HG03439 (cell line): Measurements from ENCODE around the gene CSNK1G2.

ENCODE experiments used
- ATAC-seq: cut with Tn5 transposase; IDR thresholded peaks from one replicate; pipeline ENCODE4 v1.9.1; 2021; ENCODE audit warnings: mild to moderate bottlenecking, moderate library complexity; ENCODE audit not compliant: unreplicated experiment

The CSNK1G2 gene

DNA sequence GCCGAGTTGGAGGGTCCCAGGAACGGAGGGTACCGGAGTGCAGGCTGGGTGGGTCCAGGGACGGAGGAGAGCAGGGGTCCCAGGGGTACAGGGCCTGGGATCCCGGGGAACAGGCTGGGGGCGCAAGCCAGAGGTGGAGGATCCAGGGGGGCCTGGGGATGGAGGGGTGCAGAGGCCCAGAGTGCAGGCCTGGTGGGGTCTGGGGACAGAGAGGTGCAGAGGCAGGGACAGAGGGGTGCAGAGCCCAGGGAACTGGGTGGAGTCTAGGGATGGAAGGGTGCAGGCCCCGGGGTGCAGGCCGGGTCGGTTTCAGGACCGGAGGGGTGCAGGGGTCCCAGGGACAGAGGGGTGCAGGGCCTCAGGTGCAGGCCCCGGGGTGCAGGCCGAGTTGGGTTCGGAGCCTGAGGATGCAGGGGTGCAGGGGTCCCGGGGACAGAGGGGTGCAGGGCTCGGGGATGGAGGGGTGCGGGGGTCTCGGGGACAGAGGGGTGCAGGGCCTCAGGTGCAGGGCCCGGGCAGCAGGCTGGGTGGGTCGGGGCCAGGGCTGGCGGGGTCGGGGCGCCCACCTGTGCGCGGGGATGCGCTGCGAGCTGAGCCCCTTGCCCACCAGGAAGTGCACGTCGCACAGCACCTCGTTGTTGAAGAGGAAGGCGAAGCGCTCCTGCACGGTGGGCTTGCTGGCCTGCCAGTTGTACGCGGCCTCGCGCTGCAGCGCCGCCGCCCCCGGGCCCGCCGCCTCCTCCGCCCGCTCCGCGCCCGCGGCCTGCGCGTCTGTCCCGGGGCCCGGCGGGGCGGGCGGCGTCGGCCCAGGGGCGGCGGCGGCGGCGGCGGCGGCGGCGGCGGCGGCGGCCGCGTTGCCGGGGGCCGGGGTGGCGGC is 74.0 kb downstream of the CSNK1G2 start:
- no peak for ATAC-seq

DNA sequence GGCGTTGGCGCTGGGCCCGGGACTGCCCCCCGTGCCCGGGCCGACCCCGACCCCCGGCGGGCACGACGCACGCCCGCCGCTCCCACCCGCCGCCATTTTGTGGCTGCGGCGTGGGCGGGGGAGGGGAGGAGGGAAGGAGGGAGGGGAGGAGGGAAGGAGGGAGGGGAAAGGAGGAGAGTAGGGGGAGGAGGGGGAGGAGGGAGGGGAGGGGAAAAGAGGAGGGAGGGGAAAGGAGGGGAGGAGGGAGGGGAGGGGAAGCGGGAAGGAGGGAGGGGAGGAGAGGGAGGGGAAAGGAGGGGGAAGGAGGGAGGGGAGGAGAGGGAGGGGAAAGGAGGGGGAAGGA is 74.6 kb downstream of the CSNK1G2 start, which contains the start of gene BTBD2:
Gene BTBD2, minus strand, starts transcription at position 107 of the 343 bp plus-strand sequence. Its CDS starts 11 bp downstream, at position 96.
- no peak for ATAC-seq

DNA sequence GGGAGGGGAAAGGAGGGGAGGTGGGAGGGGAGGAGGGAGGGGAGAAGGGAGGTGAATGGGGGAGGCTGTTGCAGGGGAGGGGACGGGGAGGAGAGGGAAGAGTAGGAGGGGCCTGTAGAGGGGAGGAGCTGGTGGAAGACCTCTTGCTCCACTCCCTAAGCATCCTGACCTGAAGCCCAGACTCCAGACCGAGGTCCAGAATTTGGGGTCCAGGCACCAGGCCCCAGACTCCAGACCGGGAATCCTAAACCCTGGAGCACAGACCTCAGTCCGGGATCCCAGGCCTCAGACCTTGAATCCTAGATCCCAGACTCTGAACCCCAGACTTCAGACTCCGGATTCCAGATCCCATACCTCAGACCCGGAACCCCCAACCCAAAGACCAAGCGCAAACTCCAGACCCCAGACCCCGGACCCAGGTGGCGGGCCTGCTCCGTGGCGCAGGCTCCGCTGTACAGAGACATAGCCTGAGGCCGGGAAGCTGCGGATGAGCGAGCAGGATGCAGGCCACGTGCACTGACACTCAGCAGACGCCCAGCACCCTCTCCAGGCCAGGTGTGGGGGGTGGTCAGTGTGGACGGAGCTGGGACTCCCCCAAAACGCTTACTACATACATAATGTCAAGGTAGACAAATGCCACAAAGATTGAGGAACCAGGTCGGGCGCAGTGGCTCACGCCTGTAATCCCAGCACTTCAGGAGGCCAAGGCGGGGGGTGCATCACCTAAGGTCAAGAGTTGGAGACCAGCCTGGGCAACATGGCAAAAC is 75.3 kb downstream of the CSNK1G2 start:
- ATAC-seq = no peak

DNA sequence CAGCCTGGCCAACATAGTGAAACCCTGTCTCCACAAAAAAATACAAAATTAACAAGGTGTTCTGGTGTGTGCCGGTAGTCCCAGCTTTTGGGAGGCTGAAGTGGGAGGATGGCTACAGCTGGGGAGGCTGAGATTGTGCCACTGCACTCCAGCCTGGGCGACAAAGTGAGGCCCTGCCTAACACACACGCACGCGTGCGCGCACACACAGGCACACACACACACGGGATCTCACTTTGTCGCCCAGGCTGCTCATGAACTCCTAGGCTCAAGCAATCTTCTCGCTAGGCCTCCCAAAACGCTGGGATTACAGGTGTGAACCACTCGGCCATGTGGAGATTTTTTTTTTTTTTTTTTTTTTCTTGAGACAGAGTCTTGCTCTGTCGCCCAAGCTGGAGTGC is 77.8 kb downstream of the CSNK1G2 start:
- no peak for ATAC-seq

DNA sequence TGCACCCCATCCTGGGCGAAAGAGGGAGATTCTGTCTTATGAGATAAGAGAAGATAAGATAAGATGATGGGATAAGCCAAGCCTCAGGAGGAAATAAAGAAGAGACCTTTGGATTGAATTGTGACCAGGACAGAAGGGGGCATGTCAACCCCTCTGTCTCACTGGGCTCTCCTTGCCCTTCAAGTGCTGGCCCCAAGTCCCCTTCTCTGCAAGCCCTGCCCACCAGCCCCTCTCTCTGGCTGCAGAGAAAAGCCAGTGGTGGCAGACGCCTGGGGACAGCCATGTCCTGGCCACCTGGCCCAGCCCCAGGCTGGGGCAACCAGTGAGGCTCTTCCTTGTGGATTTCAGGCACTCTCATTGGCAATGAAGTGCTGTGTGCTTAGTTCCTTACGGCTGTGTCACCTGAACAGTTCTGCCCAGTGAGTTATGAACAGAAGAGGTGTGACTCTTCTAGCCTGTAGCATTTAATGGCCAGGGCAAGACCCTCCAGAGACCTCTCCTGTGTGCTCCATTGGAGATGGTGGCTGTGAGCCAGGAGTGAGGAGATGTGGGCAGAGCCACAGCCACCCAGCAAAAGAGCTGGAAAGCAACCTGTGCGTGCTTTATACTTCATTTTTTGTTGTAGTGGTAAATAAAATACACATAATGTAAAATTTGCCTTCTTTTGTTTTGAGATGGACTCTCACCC is 80.6 kb downstream of the CSNK1G2 start:
- ATAC-seq = no peak

DNA sequence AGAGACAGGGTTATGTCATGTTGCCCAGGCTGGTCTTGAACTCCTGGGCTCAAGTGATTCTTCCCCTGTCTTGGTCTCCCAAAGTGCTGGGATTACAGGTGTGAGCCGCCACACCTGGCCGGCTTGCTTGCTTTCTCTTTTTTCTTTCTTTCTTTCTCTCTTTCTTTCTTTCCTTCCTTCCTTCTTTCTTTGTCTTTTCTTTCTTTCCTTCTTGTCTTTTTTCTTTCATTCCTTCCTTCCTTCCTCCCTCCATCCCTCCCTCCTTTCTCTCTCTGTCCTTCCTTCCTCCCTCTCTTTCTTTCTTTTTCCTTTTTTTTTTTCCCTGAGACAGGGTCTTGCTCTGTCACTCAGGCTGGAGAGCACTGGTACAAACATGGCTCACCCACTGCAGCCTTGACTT is 81.3 kb downstream of the CSNK1G2 start:
- no peak for ATAC-seq

DNA sequence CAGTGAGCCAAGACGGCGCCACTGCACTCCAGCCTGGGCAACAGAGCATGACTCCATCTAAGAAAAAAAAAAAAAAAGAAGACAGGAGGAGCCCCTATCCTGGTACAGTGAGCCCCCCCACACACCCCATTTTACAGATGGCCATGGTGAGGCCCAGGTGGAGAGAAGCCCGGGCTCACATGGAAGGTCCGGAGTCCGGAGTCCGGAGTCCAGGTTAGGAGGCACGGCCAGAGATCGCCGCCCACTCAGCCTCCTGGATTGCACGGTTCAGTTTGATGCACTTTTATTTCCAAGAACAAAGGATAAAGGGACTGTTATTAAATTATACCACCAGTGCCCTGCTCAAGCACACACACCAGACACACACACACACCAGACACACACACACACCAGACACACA is 85.8 kb downstream of the CSNK1G2 start:
- ATAC-seq = no peak

DNA sequence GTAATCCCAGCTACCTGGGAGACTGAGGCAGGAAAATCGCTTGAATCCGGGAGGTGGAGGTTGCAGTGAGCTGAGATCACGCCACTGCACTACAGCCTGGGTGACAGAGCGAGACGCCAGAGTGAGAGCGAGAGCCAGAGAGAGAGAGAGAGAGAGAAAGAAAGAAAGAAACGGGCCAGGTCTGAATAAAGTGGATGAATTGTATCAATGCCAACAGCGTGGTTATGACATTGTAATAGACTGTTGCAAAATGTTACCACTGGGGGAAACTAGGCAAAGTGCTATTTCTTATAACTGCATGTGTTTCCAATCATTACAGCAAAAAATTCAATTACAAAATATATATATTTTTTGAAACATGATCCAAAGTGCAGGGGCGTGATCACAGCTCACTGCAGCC is 86.4 kb downstream of the CSNK1G2 start:
- ATAC-seq = no peak
